Lung (tissue), 12 donors: ENCODE measurements around the gene TFF2. TPM values are rescaled to one million over a fixed set of nuclear protein-coding genes. Genes with fewer than 3 reads are reported as not detected.

ENCODE experiments used
- ATAC-seq: fragments of 200-7000 bp; cut with Tn5 transposase; one replicate; pipeline ENCODE4 v1.9.1; 2020; ENCODE audit warnings: moderate number of reproducible peaks; ENCODE audit not compliant: insufficient read depth, low FRiP score
- DNase-seq, 3 donors: peaks; one replicate each; pipeline ENCODE4 v3.0.0-alpha.2; 2013 to 2017
- H3K27ac ChIP-seq, 2 donors: one replicate each; pipeline ENCODE4 v1.5.1; 2013; ENCODE audit warnings: mild to moderate bottlenecking in 2 of 2, moderate library complexity in 2 of 2, control low read depth in 1 of 2, inconsistent platforms in 1 of 2, low read depth in 1 of 2, low read length in 1 of 2
- H3K27me3 ChIP-seq, 3 donors: one replicate each; pipeline ENCODE4 v1.5.1; 2013; ENCODE audit warnings: low read length in 2 of 3; ENCODE audit not compliant: control insufficient read depth in 3 of 3, insufficient read depth in 3 of 3
- H3K36me3 ChIP-seq, 4 donors: one replicate each; pipeline ENCODE4 v1.5.1; 2013; ENCODE audit warnings: low read length in 4 of 4, mild to moderate bottlenecking in 1 of 4, moderate library complexity in 1 of 4; ENCODE audit not compliant: control insufficient read depth in 4 of 4, insufficient read depth in 4 of 4
- H3K4me1 ChIP-seq, 5 donors: one replicate each; pipeline ENCODE4 v1.5.1; 2013; ENCODE audit warnings: low read length in 5 of 5, mild to moderate bottlenecking in 2 of 5, moderate library complexity in 1 of 5; ENCODE audit not compliant: control insufficient read depth in 5 of 5, insufficient read depth in 5 of 5
- H3K4me3 ChIP-seq: one replicate; pipeline ENCODE4 v1.5.1; 2013; ENCODE audit warnings: mild to moderate bottlenecking, control low read depth, moderate library complexity
- H3K9ac ChIP-seq, 2 donors: one replicate each; pipeline ENCODE4 v1.5.1; 2013; ENCODE audit warnings: low read length in 2 of 2, control low read depth in 1 of 2; ENCODE audit not compliant: insufficient read depth in 1 of 2
- H3K9me3 ChIP-seq, 4 donors: one replicate each; pipeline ENCODE4 v1.5.1; 2013; ENCODE audit warnings: low read length in 3 of 4, mild to moderate bottlenecking in 1 of 4, moderate library complexity in 1 of 4; ENCODE audit not compliant: control insufficient read depth in 4 of 4, insufficient read depth in 3 of 4
- WGBS, 2 donors: extraction: QIAGEN DNeasy Blood & Tissue Kit; methylation state at CpG; one replicate each; pipeline ENCODE4 v1.1.7; 2013; 5-methylcytosine and 5-hydroxymethylcytosine counted together
- polyA plus RNA-seq, 2 donors: library from polyadenylated mRNA; stranded (reverse); fragments of 200-250 nt; gene quantifications; one replicate each; pipeline ENCODE4 v1.2.1, GENCODE V29; 2013
- total RNA-seq, 2 donors: library from RNA; depleted of rRNA in 1 of 2; stranded (reverse); fragments of >200 nt in 1 of 2; gene quantifications; one replicate each; pipeline ENCODE4 v1.2.1, GENCODE V29; 2014 to 2021
- TF ChIP-seq, protein P1 (sequence below): IDR thresholded peaks from 2 replicates; pipeline ENCODE4 v1.5.1; 2012; ENCODE audit warnings: mild to moderate bottlenecking; ENCODE audit errors: control extremely low read depth, extremely low read depth
- donor health status: control.
- donor health status: control.
- donor health status: Bipolar disorder and iron deficiency.
- donor health status: healthy.
- donor health status: DM: yes; HTN: yes; CAD: no.

TFF2 gene
- total and polyA plus RNA-seq, 4 donors, result not detected

DNA sequence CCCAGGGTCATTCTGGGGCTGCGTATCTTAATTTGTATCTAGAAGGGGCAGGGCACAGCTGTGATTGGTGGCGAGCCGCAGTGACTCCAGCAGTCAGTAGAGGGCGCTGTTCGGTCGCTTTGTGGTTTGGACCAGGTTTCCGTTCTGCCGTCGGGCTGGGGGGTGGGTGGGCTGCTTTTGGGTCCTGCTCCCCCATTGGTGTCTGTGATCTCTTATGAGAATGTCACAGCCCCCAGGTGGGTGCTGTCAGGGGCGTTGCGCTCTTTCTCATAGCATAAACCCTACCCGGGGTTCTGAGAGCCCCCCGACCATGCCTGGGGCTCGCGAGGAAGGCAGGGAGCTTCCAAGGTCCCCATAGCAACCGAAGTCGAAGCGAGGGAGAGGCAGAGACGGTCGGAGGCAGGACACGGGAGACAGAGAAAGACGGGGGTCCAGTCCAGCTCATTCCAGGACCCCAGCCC is 41.0 kb downstream of the TFF2 start:
- WGBS, 2 donors, result 7 to 12% methylated on average over 22 of the region's 22 CpGs
- no peak overlapping the region for H3K27ac ChIP-seq
- DNase-seq (peak; percentile 64 to 67 (median 65)), ATAC-seq (no peak)
- TF ChIP-seq, protein P1, sequence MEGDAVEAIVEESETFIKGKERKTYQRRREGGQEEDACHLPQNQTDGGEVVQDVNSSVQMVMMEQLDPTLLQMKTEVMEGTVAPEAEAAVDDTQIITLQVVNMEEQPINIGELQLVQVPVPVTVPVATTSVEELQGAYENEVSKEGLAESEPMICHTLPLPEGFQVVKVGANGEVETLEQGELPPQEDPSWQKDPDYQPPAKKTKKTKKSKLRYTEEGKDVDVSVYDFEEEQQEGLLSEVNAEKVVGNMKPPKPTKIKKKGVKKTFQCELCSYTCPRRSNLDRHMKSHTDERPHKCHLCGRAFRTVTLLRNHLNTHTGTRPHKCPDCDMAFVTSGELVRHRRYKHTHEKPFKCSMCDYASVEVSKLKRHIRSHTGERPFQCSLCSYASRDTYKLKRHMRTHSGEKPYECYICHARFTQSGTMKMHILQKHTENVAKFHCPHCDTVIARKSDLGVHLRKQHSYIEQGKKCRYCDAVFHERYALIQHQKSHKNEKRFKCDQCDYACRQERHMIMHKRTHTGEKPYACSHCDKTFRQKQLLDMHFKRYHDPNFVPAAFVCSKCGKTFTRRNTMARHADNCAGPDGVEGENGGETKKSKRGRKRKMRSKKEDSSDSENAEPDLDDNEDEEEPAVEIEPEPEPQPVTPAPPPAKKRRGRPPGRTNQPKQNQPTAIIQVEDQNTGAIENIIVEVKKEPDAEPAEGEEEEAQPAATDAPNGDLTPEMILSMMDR, result peak; percentile 56
- H3K9ac ChIP-seq, result no peak overlapping the region
- H3K27me3 ChIP-seq, result no peaks in the 10 kb centered on the region
- H3K9me3 ChIP-seq, result no peaks in the 10 kb centered on the region
- no peak overlapping the region for H3K4me3 ChIP-seq
- H3K4me1 ChIP-seq, result peaks cover 0 to 16% (median 0%) of the 10 kb centered on the region in 5 donors
- H3K36me3 ChIP-seq, result no peaks in the 10 kb centered on the region

DNA sequence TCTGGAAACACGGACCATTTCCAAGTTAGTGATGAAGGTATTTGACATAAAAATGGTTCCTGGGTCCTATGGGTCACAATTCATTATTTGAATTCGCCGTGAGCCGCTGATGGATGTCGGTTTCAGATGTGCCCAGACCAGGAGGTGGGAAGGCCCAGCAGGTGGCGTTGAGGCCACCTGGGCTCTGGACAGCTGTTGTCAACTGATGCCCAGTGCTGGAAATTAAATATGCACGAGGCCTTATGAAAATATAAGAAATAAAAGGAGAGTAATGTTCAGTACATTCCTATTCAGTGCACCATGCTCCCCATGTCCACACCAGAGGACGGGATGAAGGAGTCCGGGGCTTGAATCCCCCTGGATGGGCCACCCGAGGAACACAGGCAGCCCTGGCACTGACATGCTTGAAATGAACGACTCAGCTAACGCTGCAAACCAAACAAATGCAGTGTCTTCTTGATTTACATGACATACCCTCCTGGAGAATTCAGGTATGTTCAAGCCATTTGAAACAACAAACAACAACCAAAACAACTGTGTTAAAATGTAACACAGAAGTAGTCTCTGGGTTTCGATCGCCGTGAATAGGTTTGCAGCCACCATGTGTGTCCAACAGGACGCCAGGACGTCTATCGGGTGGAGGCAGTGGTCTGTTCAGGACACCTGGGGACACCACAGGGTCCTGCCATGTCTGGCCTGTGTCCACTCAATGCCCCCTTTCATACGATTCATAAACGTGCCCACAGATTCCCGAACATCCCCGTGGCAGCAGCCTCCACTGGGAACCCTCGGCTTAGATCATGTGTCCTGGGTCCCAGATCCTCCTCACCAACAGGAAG is 41.7 kb downstream of the TFF2 start:
- no peaks in the 10 kb centered on the region for H3K27me3 ChIP-seq
- H3K9me3 ChIP-seq, result no peaks in the 10 kb centered on the region
- no peaks in the 10 kb centered on the region for H3K36me3 ChIP-seq
- DNase-seq (no peak), ATAC-seq (no peak)
- no peak overlapping the region for H3K4me3 ChIP-seq
- no peak overlapping the region for H3K27ac ChIP-seq
- TF ChIP-seq, protein P1, result no peak
- 52 to 67% methylated on average over 23 of the region's 23 CpGs for WGBS, 2 donors
- H3K9ac ChIP-seq, result no peak overlapping the region
- peaks cover 0 to 16% (median 0%) of the 10 kb centered on the region in 5 donors for H3K4me1 ChIP-seq

DNA sequence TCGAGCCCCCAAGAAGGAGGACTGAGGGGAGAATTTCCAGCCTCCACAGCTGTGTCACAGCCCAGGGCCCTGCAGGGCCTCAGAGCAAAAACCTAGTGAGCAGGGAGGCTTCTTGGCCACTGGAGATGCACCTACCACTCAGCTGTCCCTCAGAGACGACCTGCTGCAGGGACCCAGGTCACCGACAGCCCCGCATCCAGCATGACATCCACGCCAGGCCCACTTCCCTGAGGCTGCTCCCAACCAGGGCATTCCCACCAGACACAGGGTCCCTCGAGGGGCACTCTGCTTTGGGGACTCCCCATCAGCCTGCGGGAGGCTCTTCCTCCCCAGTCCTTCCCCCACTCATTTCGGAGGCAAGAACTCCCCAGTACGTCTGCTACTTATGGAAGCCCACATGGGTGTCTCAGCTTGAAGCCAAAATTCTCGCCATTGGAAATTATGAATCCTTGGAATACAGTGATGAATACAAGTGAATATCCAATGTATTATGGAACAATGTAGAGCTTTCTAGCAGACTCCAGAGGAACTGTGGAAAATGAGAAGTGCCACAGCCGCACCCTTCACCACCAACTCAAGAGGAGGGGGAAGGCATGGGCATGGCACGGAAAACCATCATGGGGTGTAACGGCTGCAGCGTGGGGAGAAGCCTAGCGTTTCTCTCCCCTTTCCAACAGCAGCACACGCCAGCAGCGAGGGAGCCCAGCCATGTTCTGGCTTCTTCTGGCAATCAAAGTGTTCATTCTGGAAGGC is 42.5 kb downstream of the TFF2 start:
- Histone ChIP-seq H3K4me1 (peaks cover 0 to 8% (median 0%) of the 10 kb centered on the region in 5 donors), H3K27ac (no peak overlapping the region), H3K9me3 (no peaks in the 10 kb centered on the region), H3K4me3 (no peak overlapping the region), H3K36me3 (no peaks in the 10 kb centered on the region), H3K9ac (no peak overlapping the region), H3K27me3 (no peaks in the 10 kb centered on the region)
- TF ChIP-seq, protein P1, result no peak
- 59 to 80% methylated on average over 17 of the region's 17 CpGs for WGBS, 2 donors
- ATAC-seq (no peak), DNase-seq (no peak)
